GM12878 (cell line): ENCODE data around the gene TFAM. TPM values are rescaled to one million over a fixed set of nuclear protein-coding genes. Genes with fewer than 3 reads are reported as not detected.

Experiments
- ATAC-seq: fragments of 200-7000 bp; cut with Tn5 transposase; 3 replicates; pipeline ENCODE4 v1.9.1; 2020; ENCODE audit warnings: mild to moderate bottlenecking, moderate library complexity
- BruUV-seq: library from RNA; stranded (reverse); fragments of 400-500 nt; replicated peaks from 2 replicates; lab custom pipeline; 2021; lab: Mats Ljungman, UMichigan
- CTCF ChIA-PET: fragments of 300-600 bp; sonication (Branson Sonifier 250); formaldehyde crosslinking; extraction: SDS; loops from one replicate; lab custom pipeline; 2021; ENCODE audit warnings: inconsistent platforms; lab: Yijun Ruan, JAX
- POLR2A ChIA-PET: fragments of 350-600 bp; formaldehyde crosslinking; extraction: SDS; loops from one replicate; lab custom pipeline; 2021; ENCODE audit warnings: inconsistent platforms; lab: Charles Lee
- RAD21 ChIA-PET: fragments of 300-600 bp; sonication (Branson Sonifier 250); formaldehyde crosslinking; loops from one replicate; lab custom pipeline; 2023; ENCODE audit warnings: antibody characterized with exemption; ENCODE audit not compliant: unreplicated experiment; lab: Charles Lee
- SMC1A ChIA-PET: fragments of 300-600 bp; sonication (Branson Sonifier 250); formaldehyde crosslinking; loops from one replicate; lab custom pipeline; 2023; ENCODE audit not compliant: unreplicated experiment, uncharacterized antibody; lab: Charles Lee
- DNase-seq: peaks from one replicate; pipeline ENCODE4 v3.0.0-alpha.2; 2011; ENCODE audit warnings: low read depth, low spot score
- FAIRE-seq: peaks from 3 replicates; lab custom pipeline; 2011; peaks lifted over from hg19 to GRCh38; lab: Jason Lieb, UNC
- H2AFZ ChIP-seq: 2 replicates; pipeline ENCODE4 v1.6.0; 2011; ENCODE audit warnings: low read depth, low read length, control low read depth; ENCODE audit not compliant: control insufficient read depth
- H3K27ac ChIP-seq: 2 replicates; pipeline ENCODE4 v1.5.1; 2011; ENCODE audit warnings: control low read depth; ENCODE audit not compliant: control insufficient read depth, insufficient read depth
- H3K27me3 ChIP-seq, 2 experiments: replicated peaks in 1 of 2; 2 replicates each; pipeline versions ENCODE4 v1.6.0 to v1.6.1; 2011; ENCODE audit warnings: low read length in 1 of 2; ENCODE audit not compliant: control insufficient read depth in 2 of 2, insufficient read depth in 2 of 2
- H3K36me3 ChIP-seq, 2 experiments: 2 replicates each; pipeline ENCODE4 v1.5.1; 2011; ENCODE audit warnings: low read length in 1 of 2; ENCODE audit not compliant: control insufficient read depth in 2 of 2, insufficient read depth in 2 of 2
- H3K4me1 ChIP-seq: 2 replicates; pipeline ENCODE4 v1.6.1; 2011; ENCODE audit warnings: mild to moderate bottlenecking, low read length, moderate library complexity, mixed read lengths; ENCODE audit not compliant: control insufficient read depth, insufficient read depth
- H3K4me2 ChIP-seq: 2 replicates; pipeline ENCODE4 v1.6.0; 2011; ENCODE audit warnings: control low read depth; ENCODE audit not compliant: control insufficient read depth, insufficient read depth
- H3K4me3 ChIP-seq: fragments of 200-600 bp; sonication (generic); 2 replicates; pipeline ENCODE4 v1.5.1; 2016
- H3K79me2 ChIP-seq: 2 replicates; pipeline ENCODE4 v1.6.0; 2011; ENCODE audit warnings: low read length; ENCODE audit not compliant: control insufficient read depth, insufficient read depth
- H3K9ac ChIP-seq: 2 replicates; pipeline ENCODE4 v1.8.0; 2011; ENCODE audit warnings: low read length, control low read depth, mixed read lengths; ENCODE audit not compliant: control insufficient read depth, insufficient read depth
- H3K9me3 ChIP-seq: replicated peaks from 3 replicates; pipeline ENCODE4 v1.5.1; 2011; ENCODE audit warnings: mild to moderate bottlenecking, low read length; ENCODE audit not compliant: control insufficient read depth, insufficient read depth
- H4K20me1 ChIP-seq: 2 replicates; pipeline ENCODE4 v1.6.0; 2011; ENCODE audit not compliant: control insufficient read depth, insufficient read depth
- IRF3 ChIP-seq: fragments of 450-650 bp; IDR thresholded peaks from 2 replicates; pipeline ENCODE4 v1.6.1; 2014; ENCODE audit warnings: mild to moderate bottlenecking
- ZNF622 ChIP-seq: fragments of 450-650 bp; IDR thresholded peaks from 2 replicates; pipeline ENCODE4 v1.6.1; 2017; ENCODE audit warnings: mild to moderate bottlenecking, inconsistent platforms
- ZSCAN29 ChIP-seq: fragments of 450-650 bp; IDR thresholded peaks from 2 replicates; pipeline ENCODE4 v1.6.1; 2017; ENCODE audit warnings: mild to moderate bottlenecking, moderate library complexity
- WGBS: methylation state at CpG from one replicate; pipeline ENCODE4 v1.1.6; 2016; ENCODE audit warnings: low lambda C conversion rate; ENCODE audit not compliant: insufficient replicate concordance, insufficient coverage; ENCODE audit errors: missing lambda C conversion rate; 5-methylcytosine and 5-hydroxymethylcytosine counted together
- in situ Hi-C: fragments of 300-500 bp; cut with MboI; formaldehyde crosslinking; loops from 9 replicates; pipeline ENCODE4 v1.14.3; 2018; ENCODE audit warnings: mixed read lengths
- intact Hi-C: fragments of 100-400 bp; cut with micrococcal nuclease; formaldehyde crosslinking; loops from one replicate; pipeline ENCODE4 v1.14.2; 2022; ENCODE audit not compliant: unreplicated experiment
- polyA plus RNA-seq, 11 experiments: library from polyadenylated mRNA; depleted of rRNA in 4 of 11; unstranded in 6 of 11; stranded (reverse) in 5 of 11; fragments of >200 nt; fragmentation: Nextera tagmentation in 4 of 11; fragmentation: Illumina TruSeq in 1 of 11; extraction: Ambion mirVana in 4 of 11; extraction: Trizol in 1 of 11; gene quantifications; 1 replicate in 1 of 11; 2 replicates in 10 of 11; pipeline versions ENCODE4 v1.2.1 to v1.2.3, GENCODE V29; 2011 to 2016; ENCODE audit warnings: inconsistent platforms in 2 of 11, missing spikeins in 2 of 11, low read depth in 1 of 11
- total RNA-seq, 4 experiments: library from RNA; depleted of rRNA in 3 of 4; stranded (reverse); fragments of >200 nt in 3 of 4; fragmentation: Illumina TruSeq in 1 of 4; extraction: Trizol in 1 of 4; gene quantifications; 2 replicates each; pipeline versions ENCODE4 v1.2.1 to v1.2.3, GENCODE V29; 2013 to 2021

TFAM gene
- total and polyA plus RNA-seq, 10 of the 15 experiments (the other 5 are each of a cell fraction or from before 2014, with no cell fraction given) = 44.9 to 135 (median 93.3) TPM

GRCh38 chr10:58448121-58448935, 63.1 kb downstream of the TFAM start:
- no peak for DNase-seq
- no peak overlapping the region for H3K4me3 ChIP-seq
- ChIA-PET CTCF (interaction anchor here (0.9 kb wide), 1 partner anchor 10 kb away, joined by 4 read pairs; no protein-coding TSS in a partner anchor), POLR2A (no interaction called here), RAD21 (no interaction called here), SMC1A (no interaction called here)
- H3K4me1 ChIP-seq = no peaks in the 10 kb centered on the region
- H3K4me2 ChIP-seq = no peak overlapping the region
- 53% methylated on average over 31 of the region's 31 CpGs for WGBS
- H3K27ac ChIP-seq = no peak overlapping the region
- no peak for TF ChIP-seq IRF3
- TF ChIP-seq ZNF622 = no peak
- TF ChIP-seq ZSCAN29 = no peak
- BruUV-seq = no TSS peak
- H3K79me2 ChIP-seq = no peaks in the 10 kb centered on the region
- no peaks in the 10 kb centered on the region; a peak in 1 of 4 replicates for H3K27me3 ChIP-seq
- H3K9ac ChIP-seq = no peak overlapping the region
- H2AFZ ChIP-seq = no peak overlapping the region
- no peaks in the 10 kb centered on the region for H3K9me3 ChIP-seq
- FAIRE-seq = no peak
- no peaks in the 10 kb centered on the region for H3K36me3 ChIP-seq
- no peak for ATAC-seq
- H4K20me1 ChIP-seq = no peaks in the 10 kb centered on the region
- intact Hi-C loops (no loop called here), in situ Hi-C loops (no loop called here)

Other genes starting within 250 kb of the TFAM start
- 3.7 and 4.2 TPM in 2 replicates for gene IPMK, start 117.5 kb upstream of the TFAM start, total RNA-seq (2014; rRNA removed)
- 4.4 and 4.6 TPM in 2 replicates for gene IPMK, start 117.5 kb upstream of the TFAM start, total RNA-seq (2014; rRNA removed; fragmentation: Illumina TruSeq; extraction: Trizol)
- gene IPMK, start 117.5 kb upstream of the TFAM start, total RNA-seq (2021) = 3.5 and 3.8 TPM in 2 replicates
- gene IPMK, start 117.5 kb upstream of the TFAM start, polyA plus RNA-seq (2011; rRNA removed) = 7.5 and 14.8 TPM in 2 replicates
- 3.4 and 4.2 TPM in 2 replicates for gene IPMK, start 117.5 kb upstream of the TFAM start, polyA plus RNA-seq (2014; fragmentation: Illumina TruSeq; extraction: Trizol)
- gene IPMK, start 117.5 kb upstream of the TFAM start, polyA plus RNA-seq (2014; fragmentation: Nextera tagmentation; extraction: Ambion mirVana) = 1 to 10 TPM in 1 of 2 experiments, under 1 TPM in 1; 0.84 to 1.5 TPM
- 2.0 and 2.3 TPM in 2 replicates for gene IPMK, start 117.5 kb upstream of the TFAM start, polyA plus RNA-seq (2014; rRNA removed)
- gene IPMK, start 117.5 kb upstream of the TFAM start, polyA plus RNA-seq (2016; fragmentation: Nextera tagmentation; extraction: Ambion mirVana) = 1 to 10 TPM; 3.8 to 4.1 TPM
- gene CISD1, start 116.2 kb upstream of the TFAM start, total RNA-seq (2014; rRNA removed) = 23.0 and 26.0 TPM in 2 replicates
- 42.7 and 46.8 TPM in 2 replicates for gene CISD1, start 116.2 kb upstream of the TFAM start, total RNA-seq (2014; rRNA removed; fragmentation: Illumina TruSeq; extraction: Trizol)
- 31.8 and 34.3 TPM in 2 replicates for gene CISD1, start 116.2 kb upstream of the TFAM start, total RNA-seq (2021)
- 71.6 and 88.7 TPM in 2 replicates for gene CISD1, start 116.2 kb upstream of the TFAM start, polyA plus RNA-seq (2011; rRNA removed)
- 45.4 and 48.0 TPM in 2 replicates for gene CISD1, start 116.2 kb upstream of the TFAM start, polyA plus RNA-seq (2014; fragmentation: Illumina TruSeq; extraction: Trizol)
- 100 to 1,000 TPM; 156 to 162 TPM for gene CISD1, start 116.2 kb upstream of the TFAM start, polyA plus RNA-seq (2014; fragmentation: Nextera tagmentation; extraction: Ambion mirVana)
- gene CISD1, start 116.2 kb upstream of the TFAM start, polyA plus RNA-seq (2014; rRNA removed) = 21.8 and 28.5 TPM in 2 replicates
- gene CISD1, start 116.2 kb upstream of the TFAM start, polyA plus RNA-seq (2016; fragmentation: Nextera tagmentation; extraction: Ambion mirVana) = 100 to 1,000 TPM; 129 to 139 TPM
- gene UBE2D1, start 50.4 kb upstream of the TFAM start, total RNA-seq (2014; rRNA removed) = 10.4 and 12.4 TPM in 2 replicates
- gene UBE2D1, start 50.4 kb upstream of the TFAM start, total RNA-seq (2014; rRNA removed; fragmentation: Illumina TruSeq; extraction: Trizol) = 14.7 and 14.9 TPM in 2 replicates
- gene UBE2D1, start 50.4 kb upstream of the TFAM start, total RNA-seq (2021) = 13.0 and 13.4 TPM in 2 replicates
- gene UBE2D1, start 50.4 kb upstream of the TFAM start, polyA plus RNA-seq (2011; rRNA removed) = 29.0 and 46.3 TPM in 2 replicates
- 16.1 and 17.9 TPM in 2 replicates for gene UBE2D1, start 50.4 kb upstream of the TFAM start, polyA plus RNA-seq (2014; fragmentation: Illumina TruSeq; extraction: Trizol)
- gene UBE2D1, start 50.4 kb upstream of the TFAM start, polyA plus RNA-seq (2014; fragmentation: Nextera tagmentation; extraction: Ambion mirVana) = 10 to 100 TPM in 1 of 2 experiments, 1 to 10 TPM in 1; 6.1 to 17.8 TPM
- gene UBE2D1, start 50.4 kb upstream of the TFAM start, polyA plus RNA-seq (2014; rRNA removed) = 8.9 and 11.3 TPM in 2 replicates
- gene UBE2D1, start 50.4 kb upstream of the TFAM start, polyA plus RNA-seq (2016; fragmentation: Nextera tagmentation; extraction: Ambion mirVana) = 10 to 100 TPM; 30.7 to 32.0 TPM
- under 0.01 TPM in 1 of 2 replicates, not detected in the other for gene BICC1, start 127.5 kb downstream of the TFAM start, total RNA-seq (2014; rRNA removed)
- gene BICC1, start 127.5 kb downstream of the TFAM start, total RNA-seq (2014; rRNA removed; fragmentation: Illumina TruSeq; extraction: Trizol) = 0.04 TPM in 1 of 2 replicates, not detected in the other
- gene BICC1, start 127.5 kb downstream of the TFAM start, total RNA-seq (2021) = 0.08 and 0.10 TPM in 2 replicates
- gene BICC1, start 127.5 kb downstream of the TFAM start, polyA plus RNA-seq (2011; rRNA removed) = 0.01 TPM in 1 of 2 replicates, not detected in the other
- 0.03 TPM in 1 of 2 replicates, not detected in the other for gene BICC1, start 127.5 kb downstream of the TFAM start, polyA plus RNA-seq (2014; fragmentation: Illumina TruSeq; extraction: Trizol)
- gene BICC1, start 127.5 kb downstream of the TFAM start, polyA plus RNA-seq (2014; fragmentation: Nextera tagmentation; extraction: Ambion mirVana) = under 1 TPM in 1 of 2 experiments, not detected in 1; 0.04 TPM
- not detected in 2 replicates for gene BICC1, start 127.5 kb downstream of the TFAM start, polyA plus RNA-seq (2014; rRNA removed)
- gene BICC1, start 127.5 kb downstream of the TFAM start, polyA plus RNA-seq (2016; fragmentation: Nextera tagmentation; extraction: Ambion mirVana) = under 1 TPM in 1 of 2 experiments, not detected in 1; 0.04 TPM